NCI-H1092 (cell line): ENCODE results near the gene EFCC1.
"Not testable (repeated sequence)": the region's sequence is repeated elsewhere in the genome, so short reads cannot be mapped to it uniquely, and the experiment has no call there.

Source experiments
- DNase-seq: peaks from one replicate; lab custom pipeline; 2025; lab: John Stamatoyannopoulos, UW

The EFCC1 gene

DNA sequence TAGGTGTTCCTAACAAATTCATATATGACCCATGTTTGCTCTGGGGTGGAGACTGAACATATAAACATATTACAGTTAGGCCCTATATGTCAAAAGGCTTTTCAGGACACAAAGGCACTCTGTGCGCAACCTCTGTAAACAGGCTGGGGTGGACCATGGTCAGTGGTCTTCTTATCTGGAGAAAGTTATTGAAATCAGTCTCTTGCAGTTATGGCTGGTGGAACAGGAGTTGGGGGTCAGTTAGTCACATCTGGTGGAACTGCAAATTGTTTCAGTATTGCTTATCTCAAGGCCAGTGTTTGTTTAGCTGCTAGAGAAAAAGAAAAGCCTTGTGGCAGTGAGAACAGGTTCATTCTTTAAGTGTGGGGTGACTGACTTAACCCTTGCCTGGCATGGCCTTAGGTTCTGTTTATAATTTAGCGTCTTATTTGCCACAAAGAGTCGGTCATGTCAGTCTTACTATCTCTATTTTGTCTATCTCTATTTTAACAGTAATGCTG lies 53.6 kb downstream of the EFCC1 start:
- DNase-seq: no peak

DNA sequence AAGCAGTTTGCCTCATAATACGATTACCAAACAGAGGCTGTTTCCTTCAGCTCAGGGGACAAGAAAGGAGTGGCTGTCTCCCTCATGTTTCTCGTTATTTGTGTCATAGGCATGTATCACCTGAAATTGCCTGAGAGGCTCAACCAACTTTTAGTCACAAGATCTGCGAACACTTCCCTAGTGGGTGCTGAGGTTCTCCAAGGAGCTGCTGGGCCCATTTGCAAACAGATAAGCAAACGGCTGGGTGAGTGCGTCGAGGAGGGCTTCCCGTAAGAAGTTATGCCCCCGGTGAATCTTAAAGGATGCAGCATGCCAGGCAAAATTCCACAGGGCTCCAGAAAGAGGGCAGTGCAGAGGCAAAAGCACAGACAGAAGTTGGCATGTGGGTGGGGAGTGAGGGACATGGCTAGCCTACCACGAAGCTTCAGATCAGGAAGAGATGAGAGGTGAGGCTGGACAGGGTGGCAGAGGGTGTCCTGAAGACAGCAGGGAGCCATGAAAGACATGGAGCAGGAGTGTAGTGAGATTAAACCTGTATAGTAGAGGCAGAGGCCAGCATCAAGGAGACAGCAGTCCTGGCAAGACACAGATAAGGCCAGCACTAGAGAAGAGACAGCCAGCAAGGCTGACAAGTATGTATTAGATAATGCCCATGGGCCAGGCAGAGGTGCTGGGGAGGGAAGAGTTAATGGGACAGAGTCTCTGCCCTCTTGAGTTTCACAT lies 55.5 kb downstream of the EFCC1 start:
- no peak for DNase-seq

DNA sequence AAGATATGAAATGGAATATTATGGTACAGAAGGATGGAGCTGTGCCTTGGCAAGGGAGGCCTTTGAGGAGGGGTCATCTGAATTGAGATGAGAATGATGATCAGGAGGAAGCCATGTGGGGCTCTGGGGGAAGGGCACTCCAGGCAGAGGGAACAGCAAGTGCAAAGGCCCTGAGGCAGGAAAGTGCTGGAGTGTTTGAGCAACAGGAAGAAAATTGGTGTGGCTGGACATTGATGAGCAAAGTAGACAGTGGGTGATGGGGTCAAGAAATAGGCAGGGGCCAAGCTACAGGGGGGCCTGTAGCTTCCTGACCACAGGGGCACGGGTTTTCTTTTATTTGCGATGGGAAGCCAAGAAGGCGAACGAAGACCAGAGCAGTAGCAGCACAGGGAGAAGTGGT lies 56.1 kb downstream of the EFCC1 start:
- DNase-seq: no peak

DNA sequence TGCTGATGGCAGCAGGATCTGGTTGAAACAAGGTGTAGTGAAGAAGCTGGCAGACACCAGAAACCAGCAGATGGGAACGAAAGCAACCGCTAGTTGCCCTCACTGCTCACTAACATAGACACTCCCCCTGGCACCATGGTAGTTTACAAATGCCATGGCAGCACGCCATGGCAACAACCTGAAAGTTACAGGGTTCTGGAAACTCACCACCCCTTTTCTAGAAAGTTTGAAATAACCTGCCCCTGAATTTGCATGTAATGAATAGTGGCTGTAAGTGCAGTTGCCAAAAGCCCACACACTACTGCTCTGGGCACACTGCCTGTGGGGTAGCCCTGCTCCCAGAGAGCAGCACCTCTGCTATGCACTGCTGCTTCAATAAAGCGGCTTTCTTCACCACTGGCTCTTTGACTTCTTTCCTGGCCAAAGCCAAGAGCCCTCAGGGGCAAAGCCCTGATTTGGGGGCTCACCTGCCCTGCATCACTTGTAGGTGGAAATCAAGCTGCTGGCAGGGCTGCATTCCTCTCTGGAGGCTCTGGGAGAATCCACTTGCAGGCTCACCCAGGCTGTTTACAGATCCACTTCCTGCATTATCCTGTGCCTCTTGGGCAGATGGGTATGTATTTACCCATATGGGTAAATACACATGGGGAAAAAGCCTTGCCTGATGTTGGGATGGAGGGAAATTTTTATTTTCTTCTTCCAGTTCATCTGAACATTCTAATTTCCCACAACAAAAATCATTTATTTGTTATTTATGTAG lies 57.5 kb downstream of the EFCC1 start:
- peak; percentile 27 for DNase-seq

DNA sequence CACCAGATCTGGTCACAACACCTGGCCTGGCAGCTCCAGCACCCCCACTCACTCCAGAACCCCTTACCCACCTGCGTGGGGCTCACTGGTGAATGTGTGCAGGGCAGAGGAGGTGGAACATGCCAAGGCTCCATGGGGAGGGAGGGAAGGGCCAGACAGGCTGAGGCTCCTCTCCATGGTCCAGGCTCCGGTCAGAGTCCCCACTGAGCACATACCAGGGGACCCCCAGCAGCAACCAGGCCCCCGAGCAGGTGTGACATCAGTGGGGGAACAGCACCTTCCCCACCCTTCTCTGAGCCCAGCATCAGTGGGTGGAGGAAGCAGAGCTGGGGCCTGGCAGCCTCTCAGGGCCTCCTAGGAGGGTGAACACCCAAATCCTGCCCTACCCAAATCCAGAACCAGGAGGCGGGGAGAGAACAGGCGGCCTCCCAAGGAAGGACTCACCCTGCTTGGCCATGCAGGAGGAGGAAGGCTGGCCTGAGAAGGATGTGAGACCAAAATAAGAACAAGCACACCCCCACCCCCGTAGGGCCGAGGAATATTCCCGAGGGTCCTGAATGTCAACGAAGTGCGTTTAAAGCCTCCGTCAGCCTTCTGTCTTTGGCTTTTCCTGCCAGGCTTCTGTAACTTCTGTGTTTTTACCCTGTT lies 58.3 kb downstream of the EFCC1 start:
- no peak for DNase-seq

DNA sequence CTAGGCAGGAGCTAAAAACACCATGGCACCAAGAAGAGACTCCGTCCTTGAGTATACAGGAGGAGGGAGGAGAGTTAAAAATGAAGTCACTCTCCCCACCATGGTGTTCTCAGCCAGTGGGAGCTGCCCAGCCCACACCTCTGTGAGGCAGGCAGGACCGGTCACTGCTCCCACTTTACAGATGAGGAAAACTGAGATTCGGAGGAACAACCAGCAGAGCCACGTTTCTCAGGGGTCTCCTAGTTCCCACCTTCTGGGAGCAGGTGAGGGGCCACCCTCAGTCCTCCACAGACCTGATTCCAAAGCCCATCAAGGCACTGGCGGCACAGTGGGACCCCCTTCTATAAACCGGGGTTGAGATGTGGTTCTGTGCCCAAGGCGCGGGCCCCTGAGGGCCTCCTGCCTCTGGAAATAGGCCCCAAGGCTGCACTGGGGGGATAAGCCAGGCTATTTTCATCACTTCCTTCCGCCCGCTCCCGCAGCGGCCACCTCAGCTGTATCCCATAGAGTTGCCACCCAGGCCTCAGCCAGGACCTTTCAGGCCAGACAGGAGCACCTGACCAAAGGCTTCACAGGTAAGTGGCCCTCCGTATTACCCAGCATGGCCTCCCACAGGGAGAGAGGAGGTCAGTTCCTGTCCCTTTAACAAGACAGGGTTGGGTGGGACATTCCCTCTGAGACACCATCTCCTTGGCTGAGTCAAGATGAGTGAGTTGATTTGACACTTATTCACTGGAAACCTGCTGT lies 59.3 kb downstream of the EFCC1 start, which contains the start of gene GP9:
Gene GP9, plus strand, starts transcription at position 504 of the 747 bp plus-strand sequence. CDS start 961 bp downstream, outside the sequence.
- no peak for DNase-seq

DNA sequence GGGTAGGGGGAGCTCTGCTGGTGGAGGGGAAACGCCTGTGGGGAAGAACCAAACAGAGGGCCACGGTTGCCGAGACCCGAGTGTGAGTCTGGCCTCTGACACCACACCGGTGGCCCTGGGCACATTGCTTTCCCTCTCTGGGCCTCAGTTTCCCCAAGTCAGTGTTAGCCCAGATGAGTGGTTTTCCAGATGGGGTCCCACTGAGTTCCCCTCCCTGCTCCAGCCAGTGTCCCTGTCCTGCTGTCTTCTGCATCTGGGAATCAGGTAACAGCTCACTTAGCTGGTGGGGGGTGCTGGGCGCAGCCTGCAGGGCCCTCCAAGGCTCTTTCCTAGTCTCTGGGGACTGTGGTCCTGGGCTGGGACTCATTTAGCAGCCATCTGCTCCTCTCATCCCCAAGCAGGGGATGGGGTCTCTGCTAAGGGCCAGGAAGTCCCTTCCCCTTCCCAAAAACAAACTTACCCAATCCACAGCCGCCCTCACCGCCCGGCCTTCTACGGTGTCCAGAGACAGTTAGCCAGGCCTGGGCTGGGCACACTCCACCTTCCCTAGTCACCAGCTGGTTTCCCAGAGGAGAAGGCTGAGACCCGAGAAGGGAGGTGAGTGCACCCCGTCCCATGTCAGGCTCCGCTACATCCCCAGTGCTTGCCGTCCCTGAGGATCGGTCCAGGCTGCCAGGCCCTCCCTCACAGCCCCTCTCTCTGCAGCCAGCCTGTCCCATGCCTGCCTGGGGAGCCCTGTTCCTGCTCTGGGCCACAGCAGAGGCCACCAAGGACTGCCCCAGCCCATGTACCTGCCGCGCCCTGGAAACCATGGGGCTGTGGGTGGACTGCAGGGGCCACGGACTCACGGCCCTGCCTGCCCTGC lies 60.2 kb downstream of the EFCC1 start:
- no peak for DNase-seq

DNA sequence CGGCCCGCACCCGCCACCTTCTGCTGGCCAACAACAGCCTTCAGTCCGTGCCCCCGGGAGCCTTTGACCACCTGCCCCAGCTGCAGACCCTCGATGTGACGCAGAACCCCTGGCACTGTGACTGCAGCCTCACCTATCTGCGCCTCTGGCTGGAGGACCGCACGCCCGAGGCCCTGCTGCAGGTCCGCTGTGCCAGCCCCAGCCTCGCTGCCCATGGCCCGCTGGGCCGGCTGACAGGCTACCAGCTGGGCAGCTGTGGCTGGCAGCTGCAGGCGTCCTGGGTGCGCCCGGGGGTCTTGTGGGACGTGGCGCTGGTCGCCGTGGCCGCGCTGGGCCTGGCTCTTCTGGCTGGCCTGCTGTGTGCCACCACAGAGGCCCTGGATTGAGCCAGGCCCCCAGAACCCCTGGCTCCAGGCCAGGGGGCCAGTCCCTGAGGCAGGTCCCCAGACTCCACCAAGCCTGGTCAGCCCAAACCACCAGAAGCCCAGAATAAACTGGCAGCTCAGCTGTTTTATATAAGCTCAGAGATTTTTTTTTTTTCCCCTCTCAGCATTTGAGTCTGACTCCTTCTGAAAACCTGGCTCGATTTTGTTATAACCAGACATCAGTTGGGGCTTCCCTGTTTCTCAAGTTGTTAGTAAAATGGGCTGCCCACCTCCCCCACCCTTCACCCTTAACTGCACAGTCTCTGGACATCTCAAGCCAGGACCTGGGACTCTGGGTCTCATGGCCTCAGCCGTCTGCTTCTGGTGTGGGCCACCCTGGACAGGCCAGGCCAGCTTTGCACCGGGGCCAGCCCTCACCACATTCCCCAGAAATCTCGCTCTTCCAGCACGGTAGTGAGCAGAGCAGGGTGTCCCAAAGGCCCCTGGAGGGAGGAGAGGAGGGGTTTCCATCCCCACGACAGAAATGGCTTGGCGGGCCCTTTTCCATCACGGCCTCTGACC lies 61.1 kb downstream of the EFCC1 start:
- DNase-seq: no peak

DNA sequence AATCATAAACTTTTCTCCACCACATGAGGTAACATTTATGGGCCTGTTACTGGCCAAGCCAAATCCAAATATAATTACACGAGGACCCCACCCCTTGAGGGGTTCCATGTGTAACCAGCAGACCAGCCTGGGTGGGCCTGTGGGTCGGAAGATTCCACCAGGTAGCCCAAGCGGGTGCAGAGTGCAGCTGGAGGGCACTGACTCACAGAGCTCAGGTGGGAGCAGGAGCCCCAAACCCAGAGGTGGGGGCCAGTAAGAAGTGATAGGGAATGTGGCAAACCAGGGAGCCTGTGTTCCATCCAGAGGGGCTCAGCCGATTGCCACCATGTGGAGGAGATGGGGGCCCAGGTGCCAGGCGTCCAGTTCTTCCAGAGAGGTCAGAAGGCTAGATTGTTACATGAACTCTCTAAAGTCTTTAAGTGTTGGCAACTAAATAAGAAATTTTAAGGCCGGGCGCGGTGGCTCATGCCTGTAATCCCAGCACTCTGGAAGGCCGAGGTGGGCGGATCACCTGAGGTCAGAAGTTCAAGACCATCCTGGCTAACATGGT lies 62.1 kb downstream of the EFCC1 start:
- no peak for DNase-seq

DNA sequence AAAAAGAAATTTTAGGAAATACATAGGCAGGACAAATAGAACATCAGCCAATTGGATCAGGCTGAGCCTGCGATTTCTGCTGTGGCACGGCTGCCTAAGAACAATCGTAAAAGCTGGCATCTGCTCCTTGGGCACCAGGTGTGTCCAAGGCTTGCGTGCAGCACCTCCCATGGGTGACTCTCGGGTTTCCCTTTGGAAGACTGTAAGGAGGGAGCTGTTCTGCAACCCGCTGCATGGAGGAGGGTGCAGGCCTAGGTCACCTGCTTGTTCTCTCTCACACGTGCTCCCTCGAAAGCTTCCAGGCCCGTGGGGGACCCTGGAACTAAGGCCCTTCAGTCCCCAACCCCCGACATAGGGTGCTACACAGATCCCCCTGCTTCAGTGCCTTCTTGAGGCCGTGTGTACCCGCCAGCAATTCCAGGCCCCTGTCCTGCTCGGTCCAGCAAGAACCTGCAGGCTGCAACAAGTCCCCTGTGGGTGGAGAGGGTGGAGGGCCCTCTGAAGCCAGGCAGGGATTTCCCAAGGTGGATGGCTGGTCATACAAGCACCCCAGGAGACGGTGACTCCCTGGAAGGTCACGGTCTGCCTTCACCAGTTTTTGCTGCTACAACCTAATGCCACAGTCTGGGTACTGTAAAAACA lies 62.9 kb downstream of the EFCC1 start:
- DNase-seq: no peak

DNA sequence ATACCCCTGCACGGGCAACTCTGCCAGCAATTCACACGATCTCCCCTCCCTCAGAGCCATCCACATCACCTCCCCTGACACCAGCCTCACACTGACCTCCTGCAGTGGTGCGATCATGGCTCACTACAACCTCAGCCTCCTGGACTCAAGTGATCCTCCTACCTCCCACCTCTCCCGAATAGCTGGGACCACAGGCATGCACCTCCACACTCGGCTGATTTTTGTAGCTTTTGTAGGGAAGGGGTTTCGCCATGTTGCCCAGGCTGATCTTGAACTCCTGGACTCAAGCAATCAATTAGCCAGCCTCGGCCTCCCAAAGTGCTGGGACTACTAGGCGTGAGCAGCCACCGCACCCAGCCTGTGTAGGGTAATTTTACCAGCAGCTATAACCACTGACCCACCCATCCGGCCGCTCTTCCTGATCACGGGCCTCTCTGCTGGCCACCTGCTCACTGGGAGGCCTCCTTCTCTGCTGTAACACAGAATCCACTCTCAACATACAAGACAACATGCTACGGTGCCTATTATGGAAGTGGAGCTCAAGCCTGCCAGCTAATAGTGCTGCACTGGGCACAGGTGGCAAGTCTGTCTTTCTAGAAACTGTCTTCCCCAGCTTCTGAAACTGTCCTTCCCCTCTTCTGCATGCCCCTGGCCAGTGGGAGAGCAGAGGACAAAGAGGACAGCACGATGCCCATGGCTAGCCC lies 64.1 kb downstream of the EFCC1 start:
- DNase-seq: no peak

DNA sequence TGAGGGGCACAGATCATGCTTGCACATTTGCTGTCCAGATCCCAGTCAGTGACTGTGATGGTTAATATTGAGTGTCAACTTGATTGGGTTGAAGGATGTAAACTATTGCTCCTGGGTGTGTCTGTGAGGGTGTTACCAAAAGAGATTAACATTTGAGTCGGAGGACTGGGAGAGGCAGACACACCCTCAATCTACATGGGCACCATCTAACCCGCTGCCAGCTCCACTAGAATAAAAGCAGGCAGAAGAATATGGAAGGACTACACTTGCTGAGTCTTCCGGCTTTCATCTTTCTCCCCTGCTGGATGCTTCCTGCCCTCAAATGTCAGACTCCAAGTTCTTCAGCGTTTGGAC lies 64.6 kb downstream of the EFCC1 start:
- DNase-seq: no peak

DNA sequence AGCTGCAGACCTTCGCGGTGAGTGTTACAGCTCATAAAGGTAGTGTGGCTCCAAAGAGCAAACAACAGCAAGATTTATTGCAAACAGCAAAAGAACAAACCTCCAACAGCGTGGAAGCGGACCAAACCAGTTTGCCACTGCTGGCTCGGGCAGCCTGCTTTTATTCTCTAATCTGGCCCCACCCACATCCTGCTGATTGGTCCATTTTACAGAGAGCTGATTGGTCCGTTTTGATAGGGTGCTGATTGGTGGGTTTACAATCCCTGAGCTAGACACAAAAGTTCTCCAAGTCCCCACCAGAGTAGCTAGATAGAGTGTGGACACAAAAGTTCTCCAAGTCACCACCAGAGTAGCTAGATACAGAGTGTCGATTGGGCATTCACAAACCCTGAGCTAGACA lies 66.6 kb downstream of the EFCC1 start:
- DNase-seq: not testable (repeated sequence)

DNA sequence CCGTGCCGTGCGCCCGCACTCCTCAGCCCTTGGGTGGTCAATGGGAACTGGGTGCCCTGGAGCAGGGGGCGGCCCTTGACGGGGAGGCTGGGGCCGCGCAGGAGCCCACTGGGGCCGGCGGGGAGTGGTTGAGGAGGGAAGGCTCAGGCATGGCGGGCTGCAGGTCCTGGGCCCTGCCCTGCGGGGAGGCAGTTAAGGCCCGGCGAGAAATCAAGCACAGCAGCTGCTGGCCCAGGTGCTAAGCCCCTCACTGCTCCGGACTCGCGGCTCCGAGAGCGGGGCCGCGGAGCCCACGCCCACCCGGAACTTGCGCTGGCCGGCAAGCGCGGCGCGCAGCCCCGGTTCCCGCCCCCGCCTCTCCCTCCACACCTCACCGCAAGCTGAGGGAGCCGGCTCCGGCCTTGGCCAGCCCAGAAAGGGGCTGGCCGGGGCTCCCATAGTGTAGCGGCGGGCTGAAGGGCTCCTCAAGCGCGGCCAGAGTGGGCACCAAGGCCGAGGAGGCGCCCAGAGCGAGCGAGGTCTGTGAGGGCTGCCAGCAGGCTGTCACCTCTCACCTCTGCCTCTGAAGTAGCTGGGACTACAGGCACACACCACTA lies 67.3 kb downstream of the EFCC1 start:
- DNase-seq: no peak

DNA sequence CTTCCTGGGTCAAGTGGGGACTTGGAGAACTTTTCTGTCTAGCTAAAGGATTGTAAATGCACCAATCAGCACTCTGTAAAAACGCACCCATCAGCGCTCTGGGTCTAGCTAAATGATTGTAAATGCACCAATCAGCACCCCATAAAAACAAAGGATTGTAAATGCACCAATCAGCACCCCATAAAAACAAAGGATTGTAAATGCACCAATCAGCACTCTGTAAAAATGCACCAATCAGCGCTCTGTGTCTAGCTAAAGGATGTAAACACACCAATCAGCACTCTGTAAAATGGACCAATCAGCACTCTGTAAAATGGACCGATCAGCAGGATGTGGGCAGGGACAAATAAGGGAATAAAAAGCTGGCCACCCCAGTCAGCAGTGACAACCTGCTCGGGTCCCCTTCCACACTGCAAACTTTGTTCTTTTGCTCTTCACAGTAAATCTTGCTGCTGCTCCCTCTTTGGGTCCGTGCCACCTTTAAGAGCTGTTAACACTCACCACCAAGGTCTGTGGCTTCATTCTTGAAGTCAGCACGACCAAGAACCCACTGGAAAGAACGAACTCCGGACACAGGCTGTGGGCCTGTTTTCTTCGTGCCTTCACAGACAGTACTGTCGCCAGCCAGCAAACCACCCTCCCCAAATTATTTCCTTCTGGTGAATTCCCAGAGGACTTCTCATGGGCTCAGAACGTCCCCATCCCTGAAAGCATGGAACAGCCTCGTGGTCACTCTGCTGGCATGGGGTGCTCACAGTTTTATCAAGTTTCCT lies 68.4 kb downstream of the EFCC1 start:
- DNase-seq: not testable (repeated sequence)

DNA sequence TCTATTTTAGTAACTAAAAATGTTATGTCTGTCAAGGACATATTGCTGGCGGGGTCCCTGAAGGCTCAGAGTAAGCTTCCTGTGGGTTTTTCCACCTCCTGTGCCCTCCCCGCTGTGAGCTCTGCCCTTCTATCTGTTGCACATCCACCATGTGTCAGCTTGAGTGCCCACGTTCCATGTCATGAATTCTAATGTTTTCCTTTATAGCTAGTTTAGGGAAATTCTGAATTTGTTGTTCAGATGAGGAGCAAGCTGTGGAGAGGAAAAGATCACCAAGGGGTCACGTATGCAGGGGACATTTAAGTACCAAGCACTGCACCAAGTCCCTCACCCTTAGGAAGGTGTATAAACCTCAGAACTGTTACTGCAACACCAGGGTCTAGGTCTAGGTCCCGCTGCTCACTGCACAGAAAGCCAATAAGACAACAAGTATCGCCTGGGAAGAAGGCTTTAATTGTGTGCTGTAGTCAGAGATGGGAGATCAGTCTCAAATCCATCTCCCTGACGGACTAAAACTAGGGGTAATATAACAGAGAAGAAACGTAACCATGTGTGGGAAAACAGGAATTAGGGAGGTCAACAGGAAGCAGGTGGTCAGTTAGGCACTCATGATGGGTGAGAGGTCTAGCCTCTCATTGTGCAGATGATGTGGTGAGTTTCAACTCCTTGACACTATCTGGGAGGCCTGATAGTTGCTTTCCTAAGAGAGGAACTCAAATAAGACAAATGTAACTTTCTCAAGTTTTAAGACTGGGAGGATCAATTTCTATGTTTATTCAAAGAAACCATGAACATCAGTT lies 69.2 kb downstream of the EFCC1 start:
- no peak for DNase-seq

DNA sequence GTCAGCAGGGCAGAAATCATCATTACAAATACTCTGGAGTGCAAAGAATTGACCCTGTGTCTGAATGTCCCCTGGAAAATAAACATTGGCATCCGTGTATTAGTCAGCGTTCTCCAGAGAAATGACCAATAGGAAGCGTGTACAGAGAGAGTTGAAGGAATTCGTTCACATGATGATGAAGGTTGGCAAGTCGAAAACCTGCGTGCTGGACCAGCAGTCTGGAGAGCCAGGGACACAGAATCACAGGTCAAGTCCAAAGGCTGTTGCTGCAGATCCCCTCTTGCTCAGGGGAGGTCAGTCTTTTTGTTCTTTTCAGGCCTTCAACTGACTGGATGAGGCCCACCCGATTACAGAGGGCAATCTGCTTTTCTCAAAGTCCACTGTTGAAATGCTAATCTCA lies 76.1 kb downstream of the EFCC1 start:
- DNase-seq: no peak
